GM12873 (cell line): ENCODE results near the gene SLC39A8.

Source experiments
- CTCF ChIP-seq: IDR thresholded peaks from 2 replicates; pipeline ENCODE4 v1.5.1; 2012; ENCODE audit warnings: low read depth, mild to moderate bottlenecking, moderate library complexity, low read length, control low read depth; ENCODE audit not compliant: insufficient read depth; ENCODE audit errors: missing control alignments

The SLC39A8 gene

DNA sequence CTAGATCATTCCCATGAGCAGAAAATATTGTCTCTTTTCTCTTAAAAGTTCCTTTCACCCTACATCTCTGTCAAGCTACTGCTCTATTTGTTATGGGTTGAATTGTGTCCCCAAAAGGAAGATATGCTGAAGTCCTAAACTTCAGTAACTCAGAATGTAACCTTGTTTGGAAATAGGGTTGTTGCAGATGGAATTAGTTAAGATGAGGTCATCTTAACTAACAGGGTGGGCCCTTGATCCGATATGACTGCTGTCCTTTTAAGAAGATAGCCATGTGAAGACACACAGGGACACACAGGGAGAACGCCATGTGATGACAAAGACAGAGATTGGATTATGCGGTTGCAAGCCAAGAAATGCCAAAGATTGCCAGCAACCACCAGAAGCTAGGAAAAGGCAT lies 12.8 kb upstream of the SLC39A8 start:
- TF ChIP-seq CTCF, result no peak

GRCh38 chr4:102356562-102357202 lies 11.4 kb upstream of the SLC39A8 start:
- no peak for TF ChIP-seq CTCF

- no peak for TF ChIP-seq CTCF
Observed at GRCh38 chr4:102355748-102356147, 10.5 kb upstream of the SLC39A8 start.

DNA sequence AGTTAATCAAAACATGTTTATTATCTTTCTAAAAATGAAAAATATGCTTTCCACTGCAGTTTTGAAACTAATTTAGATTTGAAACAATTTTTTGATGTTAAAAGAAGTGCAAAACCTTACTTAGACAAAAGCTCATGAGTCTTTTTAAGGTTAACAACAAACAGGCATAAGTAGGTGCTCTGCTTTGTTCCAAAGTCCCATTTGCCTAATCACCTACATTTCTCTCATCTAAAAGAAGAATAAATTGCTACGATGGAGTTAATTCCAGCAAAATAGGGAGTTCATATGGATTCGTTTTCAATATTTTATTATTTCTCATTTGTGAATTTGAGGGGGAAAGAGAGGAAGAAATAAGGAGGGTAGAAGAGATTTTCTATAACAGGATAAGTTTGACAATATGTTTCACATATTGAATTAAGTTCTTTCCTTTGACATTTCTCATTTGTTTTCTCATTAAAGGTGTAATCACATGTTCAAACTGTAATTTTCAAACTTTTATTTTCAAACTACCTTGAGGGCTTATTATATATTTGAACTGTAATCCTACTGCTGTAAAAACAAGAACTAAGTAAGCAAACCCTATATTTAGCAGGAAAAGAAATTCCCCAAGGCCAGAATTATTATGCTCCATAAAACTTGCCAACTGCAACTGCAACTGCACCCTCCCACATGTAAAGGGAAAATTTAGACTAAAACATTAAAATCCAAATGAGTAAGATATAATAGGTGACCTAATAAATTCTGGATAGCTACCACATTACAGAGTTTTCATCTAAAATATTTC lies 9.6 kb upstream of the SLC39A8 start:
- TF ChIP-seq CTCF, result no peak

GRCh38 chr4:102352781-102353180 lies 7.5 kb upstream of the SLC39A8 start:
- no peak for TF ChIP-seq CTCF

GRCh38 chr4:102350634-102351033 lies 5.4 kb upstream of the SLC39A8 start:
- no peak for TF ChIP-seq CTCF

DNA sequence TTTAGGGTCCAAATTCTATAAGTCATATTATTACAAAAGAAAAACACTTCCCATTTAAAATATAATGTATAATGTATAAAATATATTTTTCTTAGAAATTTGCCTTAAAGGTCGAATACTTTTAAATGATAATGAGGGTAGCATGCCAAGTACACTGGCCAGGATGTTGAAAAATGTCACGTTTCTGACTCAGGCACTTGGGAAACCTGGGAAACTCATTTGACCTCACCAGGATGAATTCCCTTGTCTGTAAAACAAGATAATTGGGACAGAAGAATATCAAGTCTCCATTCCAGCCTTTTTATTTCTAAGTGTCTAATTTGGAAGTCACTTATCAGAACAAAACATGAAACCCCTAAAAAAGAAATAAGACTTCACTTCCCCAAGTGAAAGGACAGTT lies 3.4 kb upstream of the SLC39A8 start:
- no peak for TF ChIP-seq CTCF
